Heart left ventricle (tissue), 16 donors: ENCODE results near the gene POU6F2. TPM values are rescaled to one million over a fixed set of nuclear protein-coding genes. Genes with fewer than 3 reads are reported as not detected.

Experiments
- ATAC-seq, 4 donors: fragments of 200-7000 bp; cut with Tn5 transposase; one replicate each; pipeline ENCODE4 v1.9.1; 2020 to 2022; ENCODE audit warnings: moderate library complexity in 4 of 4, mild to moderate bottlenecking in 3 of 4, moderate number of reproducible peaks in 1 of 4
- DNase-seq, 5 donors: peaks; one replicate each; pipeline ENCODE4 v3.0.0-alpha.2; 2020
- H3K27ac ChIP-seq, 12 donors: fragments of 200-600 bp; sonication (generic) in 4 of 12; one replicate each; pipeline versions ENCODE4 v1.5.0 to v1.8.0; 2016 to 2022; ENCODE audit warnings: mild to moderate bottlenecking in 2 of 12
- H3K27me3 ChIP-seq, 9 donors: fragments of 200-600 bp; sonication (generic) in 2 of 9; one replicate each; pipeline versions ENCODE4 v1.5.1 to v1.8.0; 2016 to 2022; ENCODE audit warnings: mild to moderate bottlenecking in 3 of 9
- H3K36me3 ChIP-seq, 9 donors: fragments of 200-600 bp; sonication (generic) in 2 of 9; one replicate each; pipeline versions ENCODE4 v1.5.0 to v1.8.0; 2018 to 2022; ENCODE audit warnings: mild to moderate bottlenecking in 2 of 9
- H3K4me1 ChIP-seq, 12 donors: fragments of 200-600 bp; sonication (generic) in 4 of 12; one replicate each; pipeline versions ENCODE4 v1.5.0 to v1.8.0; 2016 to 2022; ENCODE audit warnings: mild to moderate bottlenecking in 3 of 12
- H3K4me3 ChIP-seq, 12 donors: fragments of 200-600 bp; sonication (generic) in 4 of 12; one replicate each; pipeline versions ENCODE4 v1.5.0 to v1.8.0; 2017 to 2022; ENCODE audit warnings: mild to moderate bottlenecking in 9 of 12, moderate library complexity in 4 of 12
- H3K9me3 ChIP-seq, 12 donors: fragments of 200-600 bp; sonication (generic) in 4 of 12; one replicate each; pipeline versions ENCODE4 v1.5.0 to v1.8.0; 2016 to 2022; ENCODE audit warnings: mild to moderate bottlenecking in 1 of 12
- CTCF ChIP-seq, 12 donors: fragments of 200-600 bp; sonication (generic) in 4 of 12; IDR thresholded peaks; one replicate each; pipeline versions ENCODE4 v1.5.0 to v1.8.0; 2018 to 2022; ENCODE audit warnings: antibody characterized with exemption in 12 of 12, mild to moderate bottlenecking in 5 of 12
- POLR2A ChIP-seq, 2 donors: fragments of 450-650 bp; IDR thresholded peaks; one replicate each; pipeline ENCODE4 v1.6.1; 2017; ENCODE audit warnings: antibody characterized with exemption in 2 of 2, mild to moderate bottlenecking in 2 of 2, moderate library complexity in 2 of 2
- WGBS, 4 donors: extraction: QIAGEN DNeasy Blood & Tissue Kit in 2 of 4; methylation state at CpG; one replicate each; pipeline versions ENCODE4 v1.1.5 to v1.1.7; 2013 to 2018; 5-methylcytosine and 5-hydroxymethylcytosine counted together
- intact Hi-C, 10 donors: fragments of 100-400 bp; cut with DNase I; formaldehyde crosslinking; loops; one replicate each; pipeline versions ENCODE4 v1.11.1 to v1.14.2; 2022
- polyA plus RNA-seq, 2 donors: library from polyadenylated mRNA; stranded (reverse); fragments of 200-250 nt; gene quantifications; one replicate each; pipeline ENCODE4 v1.2.3, GENCODE V29; 2013
- total RNA-seq, 9 donors: library from RNA; depleted of rRNA in 2 of 9; stranded (reverse); fragments of >200 nt in 2 of 9; fragmentation: NEBNext Ultra II Directional in 3 of 9; extraction: Animal tissue kit (Norgen Biotek cat#: 25700) in 3 of 9; gene quantifications; one replicate each; pipeline versions ENCODE4 v1.1.0 to v1.2.4, GENCODE V29; 2016 to 2023
- donor health status: ischemic (EF 13 %, LVEDD 7.1; RV severe dilation, severe dysfunction).
- donor health status: healthy with polysubstance abuse.
- donor health status: DM: no; HTN: yes; CAD: no.
- donor health status: DM: no; HTN: no; CAD: no.
- donor health status: ischemic (EF 25% LVEDD 6.9; RV normal size, moderate dysfunction).
- donor health status: ischemic (EF 25% LVEDD 5.7; RV mildly dilated, moderate dysfunction).
- donor health status: healthy.
- donor health status: DM: yes; HTN: yes; CAD: no.
- donor health status: ischemic (EF 35%, LVEDD 5.7; RV mildly dilated, moderate dysfunction).
- donor health status: nonischemic (EF 11% LVEDD 7.7; RV severe dilation, severe dysfunction).
- donor health status: DM: yes; HTN: yes; CAD: no.
- donor health status: PGD.
- donor health status: ischemic (EF 29% LVEDD 5.4; RV normal size, mild dysfunction).
- donor health status: nonischemic (EF 23%, LVEDD 6.1; RV moderate dilation, normal function).

POU6F2 gene
- total and polyA plus RNA-seq, 11 donors, result 0.03 to 1.2 (median 0.38) TPM; not detected in 2

- H3K27me3 ChIP-seq, result peaks cover 0 to 17% (median 0%) of the 10 kb centered on the region in 9 donors
- TF ChIP-seq POLR2A (IDR thresholded peaks at IDR 0.05) (no peak), CTCF (IDR thresholded peaks at IDR 0.05) (no peak)
- no peak overlapping the region for H3K4me3 ChIP-seq
- ATAC-seq, result no peak
- no peak for DNase-seq
- H3K27ac ChIP-seq, result no peak overlapping the region
- H3K36me3 ChIP-seq, result no peaks in the 10 kb centered on the region
- intact Hi-C loops, result no loop called here
- peaks cover 0 to 3% (median 0%) of the 10 kb centered on the region in 12 donors for H3K4me1 ChIP-seq
- no peaks in the 10 kb centered on the region for H3K9me3 ChIP-seq
Observed at GRCh38 chr7:39272691-39273090, 295.0 kb downstream of the POU6F2 start.

GRCh38 chr7:39280337-39280736, 302.6 kb downstream of the POU6F2 start:
- DNase-seq (no peak), ATAC-seq (no peak)
- Histone ChIP-seq H3K9me3 (peaks cover 0 to 8% (median 0%) of the 10 kb centered on the region in 12 donors), H3K27ac (no peak overlapping the region), H3K4me3 (no peak overlapping the region), H3K4me1 (no peaks in the 10 kb centered on the region), H3K36me3 (no peaks in the 10 kb centered on the region), H3K27me3 (no peaks in the 10 kb centered on the region)
- intact Hi-C loops, result no loop called here
- 0 to 47% (median 22%) methylated on average over 1 of the region's 1 CpG for WGBS, 4 donors
- no peak for TF ChIP-seq CTCF (IDR thresholded peaks at IDR 0.05)
- TF ChIP-seq POLR2A (IDR thresholded peaks at IDR 0.05), result no peak

- Histone ChIP-seq H3K27ac (no peak overlapping the region), H3K4me1 (no peaks in the 10 kb centered on the region), H3K36me3 (no peaks in the 10 kb centered on the region), H3K9me3 (peaks cover 0 to 8% (median 0%) of the 10 kb centered on the region in 12 donors), H3K4me3 (no peak overlapping the region), H3K27me3 (peaks cover 0 to 6% (median 0%) of the 10 kb centered on the region in 9 donors)
- intact Hi-C loops, result no loop called here
- no peak for DNase-seq
- WGBS, 4 donors, result 42 to 92% (median 65%) methylated on average over 2 of the region's 2 CpGs
- ATAC-seq, result no peak
- TF ChIP-seq CTCF (IDR thresholded peaks at IDR 0.05) (no peak), POLR2A (IDR thresholded peaks at IDR 0.05) (no peak)
Observed at GRCh38 chr7:39285256-39285655, 307.5 kb downstream of the POU6F2 start.

- Histone ChIP-seq H3K4me3 (no peak overlapping the region), H3K36me3 (no peaks in the 10 kb centered on the region), H3K27ac (no peak overlapping the region), H3K27me3 (peaks cover 0 to 6% (median 0%) of the 10 kb centered on the region in 9 donors), H3K9me3 (no peaks in the 10 kb centered on the region), H3K4me1 (no peaks in the 10 kb centered on the region)
- 66 to 80% (median 79%) methylated on average over 3 of the region's 3 CpGs for whole genome bisulfite sequencing, 4 donors
- TF ChIP-seq CTCF (IDR thresholded peaks at IDR 0.05) (no peak), POLR2A (IDR thresholded peaks at IDR 0.05) (no peak)
- DNase-seq, result no peak
- intact Hi-C loops, result no loop called here
- no peak for ATAC-seq
Observed at GRCh38 chr7:39288303-39288702, 310.6 kb downstream of the POU6F2 start.
